GM12874 (cell line): ENCODE data around the gene HEG1.

ENCODE experiments used
- CTCF ChIP-seq: IDR thresholded peaks from 2 replicates; pipeline ENCODE4 v1.5.1; 2011; ENCODE audit warnings: low read depth, mild to moderate bottlenecking, control low read depth, low read length, moderate library complexity; ENCODE audit not compliant: insufficient read depth

Gene HEG1

GRCh38 chr3:124967964-124968363 is 87.8 kb downstream of the HEG1 start:
- TF ChIP-seq CTCF: no peak

GRCh38 chr3:124966521-124967445 is 89.0 kb downstream of the HEG1 start:
- no peak for TF ChIP-seq CTCF

GRCh38 chr3:124965413-124965812 is 90.4 kb downstream of the HEG1 start:
- TF ChIP-seq CTCF: no peak

GRCh38 chr3:124964387-124964786 is 91.4 kb downstream of the HEG1 start:
- TF ChIP-seq CTCF: no peak

- TF ChIP-seq CTCF: no peak
These were observed 92.0 kb downstream of the HEG1 start for GRCh38 chr3:124963755-124964154.

- no peak for TF ChIP-seq CTCF
These were observed 93.3 kb downstream of the HEG1 start for GRCh38 chr3:124962403-124962940.

GRCh38 chr3:124960698-124961097 is 95.1 kb downstream of the HEG1 start:
- no peak for TF ChIP-seq CTCF
